C4-2B (cell line): ENCODE data around the gene ZSWIM5.
A peak's percentile ranks its signal among the peaks of the same experiment; 100 is the strongest.

ENCODE experiments used
- CTCF ChIP-seq: fragments of 450-650 bp; conservative IDR thresholded peaks from 2 replicates; pipeline ENCODE4 v1.5.1; 2017; ENCODE audit warnings: mild to moderate bottlenecking
- ZFX ChIP-seq: fragments of 450-650 bp; IDR thresholded peaks from 2 replicates; pipeline ENCODE4 v1.6.1; 2017

- TF ChIP-seq CTCF: peak; percentile 94
- TF ChIP-seq ZFX: no peak
Measured at GRCh38 chr1:45014321-45015028, 191.9 kb downstream of the ZSWIM5 start.
